HepG2 (cell line): ENCODE data around the gene MAPK14. TPM values are rescaled to one million over a fixed set of nuclear protein-coding genes. Genes with fewer than 3 reads are reported as not detected.

ENCODE experiments used
- DZIP1 ChIP-seq: sonication (generic); formaldehyde crosslinking; IDR thresholded peaks from 2 replicates; pipeline ENCODE4 v1.5.0; 2020; ENCODE audit warnings: mild to moderate bottlenecking, missing genetic modification reagents
- ISL2 ChIP-seq: sonication (generic); formaldehyde crosslinking; IDR thresholded peaks from 2 replicates; pipeline ENCODE4 v1.5.0; 2020; ENCODE audit warnings: missing genetic modification reagents
- MYNN ChIP-seq: sonication (generic); formaldehyde crosslinking; IDR thresholded peaks from 2 replicates; pipeline ENCODE4 v1.4.0; 2020; ENCODE audit warnings: mild to moderate bottlenecking, low read depth, missing genetic modification reagents
- PLRG1 ChIP-seq: fragments of 450-650 bp; conservative IDR thresholded peaks from 2 replicates; pipeline ENCODE4 v1.6.1; 2016
- TAF15 ChIP-seq: fragments of 200-400 bp; formaldehyde crosslinking; IDR thresholded peaks from one replicate; pipeline ENCODE4 v1.6.1; 2018; ENCODE audit warnings: mild to moderate bottlenecking, low read depth, low read length; ENCODE audit not compliant: poor library complexity, severe bottlenecking
- TFDP1 ChIP-seq: IDR thresholded peaks from 2 replicates; pipeline ENCODE4 v1.6.1; 2016; ENCODE audit warnings: missing compliant biosample characterization, missing genetic modification reagents, borderline replicate concordance
- ZFP36 ChIP-seq: fragments of 150-350 bp; IDR thresholded peaks from 2 replicates; pipeline ENCODE4 v1.6.1; 2018; ENCODE audit warnings: borderline replicate concordance, low read length, low read depth; ENCODE audit not compliant: partially characterized antibody
- ZNF296 ChIP-seq: sonication (generic); formaldehyde crosslinking; conservative IDR thresholded peaks from 2 replicates; pipeline ENCODE4 v1.5.0; 2020; ENCODE audit warnings: mild to moderate bottlenecking, missing genetic modification reagents
- ZNF326 ChIP-seq: sonication (generic); formaldehyde crosslinking; IDR thresholded peaks from 2 replicates; pipeline ENCODE4 v1.4.0; 2020; ENCODE audit warnings: missing genetic modification reagents, borderline replicate concordance
- ZNF383 ChIP-seq: sonication (generic); formaldehyde crosslinking; IDR thresholded peaks from 2 replicates; pipeline ENCODE4 v1.4.0; 2020; ENCODE audit warnings: missing genetic modification reagents, mild to moderate bottlenecking, borderline replicate concordance
- ZNF562 ChIP-seq: sonication (generic); formaldehyde crosslinking; IDR thresholded peaks from 2 replicates; pipeline ENCODE4 v1.8.0; 2022; ENCODE audit warnings: missing genetic modification reagents, borderline replicate concordance
- ZNF773 ChIP-seq: sonication (generic); formaldehyde crosslinking; IDR thresholded peaks from 2 replicates; pipeline ENCODE4 v1.4.0; 2020; ENCODE audit warnings: missing genetic modification reagents, borderline replicate concordance
- polyA plus RNA-seq, 8 experiments: library from polyadenylated mRNA; depleted of rRNA in 3 of 8; stranded (reverse) in 7 of 8; unstranded in 1 of 8; fragments of >200 nt; fragmentation: Illumina TruSeq in 4 of 8; extraction: Trizol in 4 of 8; gene quantifications; 2 replicates each; pipeline versions ENCODE4 v1.2.1 to v1.2.3, GENCODE V29; 2011 to 2016; ENCODE audit warnings: low read depth in 4 of 8, missing spikeins in 1 of 8, mixed read lengths in 1 of 8; ENCODE audit not compliant: insufficient read depth in 1 of 8
- total RNA-seq, 5 experiments: library from RNA; depleted of rRNA; stranded (reverse); fragments of >200 nt; fragmentation: Illumina TruSeq; extraction: Trizol; gene quantifications; 2 replicates each; pipeline ENCODE4 v1.2.3, GENCODE V29; 2016; ENCODE audit warnings: low read depth in 1 of 5

The MAPK14 gene
- total and polyA plus RNA-seq, 2 of the 13 experiments (the other 11 are each of a cell fraction or from before 2014, with no cell fraction given): 66.3 to 67.3 TPM

GRCh38 chr6:36132246-36132895 lies 104.8 kb downstream of the MAPK14 start (continued):
- TF ChIP-seq TFDP1 (0 out of 2 replicates have a peak, but pooled peaks have one; percentile 6), ZNF326 (CRISPR knock-in tag) (no peak), ZFP36 (no peak), ZNF383 (CRISPR knock-in tag) (0 out of 2 replicates have a peak, but pooled peaks have one; percentile 47), PLRG1 (no peak), TAF15 (no peak), DZIP1 (CRISPR knock-in tag) (0 out of 2 replicates have a peak, but pooled peaks have one; percentile 38), ZNF562 (no peak), ZNF773 (CRISPR knock-in tag) (no peak), MYNN (no peak), ISL2 (CRISPR knock-in tag) (no peak), ZNF296 (CRISPR knock-in tag) (no peak)
